SK-N-SH treated with all-trans-retinoic acid at 6 μM for 48 hours (cell line): ENCODE results near the gene PASD1.

Experiments used
- ATAC-seq: fragments of 200-7000 bp; cut with Tn5 transposase; 3 replicates; pipeline ENCODE4 v1.9.1; 2020; ENCODE audit warnings: mild to moderate bottlenecking, moderate library complexity
- ARNTL ChIP-seq: fragments of 450-650 bp; formaldehyde crosslinking; IDR thresholded peaks from 2 replicates; pipeline ENCODE4 v1.5.0; 2020; ENCODE audit warnings: low read depth, mild to moderate bottlenecking, moderate library complexity, borderline replicate concordance
- BACH2 ChIP-seq: fragments of 250-450 bp; sonication (Bioruptor Pico); IDR thresholded peaks from 2 replicates; pipeline ENCODE4 v1.9.0; 2021; ENCODE audit warnings: mild to moderate bottlenecking, borderline replicate concordance
- CSDC2 ChIP-seq: fragments of 250-450 bp; sonication (Bioruptor Pico); IDR thresholded peaks from 2 replicates; pipeline ENCODE4 v1.5.0; 2020; ENCODE audit warnings: mild to moderate bottlenecking, moderate library complexity
- ESRRG ChIP-seq: fragments of 250-450 bp; sonication (Bioruptor Pico); IDR thresholded peaks from 2 replicates; pipeline ENCODE4 v1.6.1; 2021; ENCODE audit warnings: mild to moderate bottlenecking
- GLIS3 ChIP-seq: fragments of 250-450 bp; sonication (Bioruptor Pico); IDR thresholded peaks from 2 replicates; pipeline ENCODE4 v1.5.0; 2020; ENCODE audit warnings: mild to moderate bottlenecking, moderate library complexity
- ISL1 ChIP-seq: fragments of 250-450 bp; sonication (Bioruptor Pico); IDR thresholded peaks from 2 replicates; pipeline ENCODE4 v2.1.2; 2022; ENCODE audit warnings: mild to moderate bottlenecking, moderate library complexity
- SNAI2 ChIP-seq: fragments of 250-450 bp; sonication (Bioruptor Pico); IDR thresholded peaks from 2 replicates; pipeline ENCODE4 v1.5.0; 2020; ENCODE audit warnings: mild to moderate bottlenecking, moderate library complexity
- TCF4 ChIP-seq: fragments of 250-450 bp; sonication (Bioruptor Pico); IDR thresholded peaks from 2 replicates; pipeline ENCODE4 v1.8.0; 2021; ENCODE audit warnings: mild to moderate bottlenecking, moderate library complexity, borderline replicate concordance
- TOX ChIP-seq: fragments of 250-450 bp; sonication (Bioruptor Pico); IDR thresholded peaks from 2 replicates; pipeline ENCODE4 v1.8.0; 2021; ENCODE audit warnings: mild to moderate bottlenecking, moderate library complexity, borderline replicate concordance
- TSHZ2 ChIP-seq: fragments of 250-450 bp; sonication (Bioruptor Pico); IDR thresholded peaks from 2 replicates; pipeline ENCODE4 v1.5.0; 2020; ENCODE audit warnings: mild to moderate bottlenecking, moderate library complexity
- ZC3H10 ChIP-seq: fragments of 250-450 bp; sonication (Bioruptor Pico); IDR thresholded peaks from 2 replicates; pipeline ENCODE4 v1.5.1; 2021; ENCODE audit warnings: mild to moderate bottlenecking, moderate library complexity
- ZFP30 ChIP-seq: fragments of 450-650 bp; formaldehyde crosslinking; IDR thresholded peaks from 2 replicates; pipeline ENCODE4 v1.5.0; 2022; ENCODE audit warnings: mild to moderate bottlenecking, moderate library complexity
- ZNF565 ChIP-seq: fragments of 450-650 bp; formaldehyde crosslinking; conservative IDR thresholded peaks from 2 replicates; pipeline ENCODE4 v1.5.0; 2020; ENCODE audit warnings: low read depth, mild to moderate bottlenecking, moderate library complexity
- ZNF70 ChIP-seq: fragments of 450-650 bp; formaldehyde crosslinking; IDR thresholded peaks from 2 replicates; pipeline ENCODE4 v1.5.0; 2020; ENCODE audit warnings: mild to moderate bottlenecking, moderate library complexity
- ZNF8 ChIP-seq: fragments of 450-650 bp; formaldehyde crosslinking; IDR thresholded peaks from 2 replicates; pipeline ENCODE4 v1.5.0; 2020; ENCODE audit warnings: mild to moderate bottlenecking, moderate library complexity
- TF ChIP-seq, protein P1 (sequence below): fragments of 250-450 bp; sonication (Bioruptor Pico); IDR thresholded peaks from 2 replicates; pipeline ENCODE4 v1.5.1; 2020; ENCODE audit warnings: low read depth, mild to moderate bottlenecking, moderate library complexity
- TF ChIP-seq, protein P2 (sequence below): fragments of 250-450 bp; sonication (Bioruptor Pico); IDR thresholded peaks from 2 replicates; pipeline ENCODE4 v1.5.1; 2021; ENCODE audit warnings: mild to moderate bottlenecking, moderate library complexity
- TF ChIP-seq, protein P3 (sequence below): fragments of 250-450 bp; sonication (Bioruptor Pico); IDR thresholded peaks from 2 replicates; pipeline ENCODE4 v1.8.0; 2021; ENCODE audit warnings: low read depth, mild to moderate bottlenecking, moderate library complexity, borderline replicate concordance

The PASD1 gene

GRCh38 chrX:151563449-151563848 lies at the start of gene PASD1:
Gene PASD1 (plus strand): TSS chrX:151563675. CDS start chrX:151601554, 37,879 bp downstream.
- TF ChIP-seq ARNTL (CRISPR knock-in tag): no peak
- no peak for TF ChIP-seq ZNF8 (CRISPR knock-in tag)
- no peak for TF ChIP-seq ESRRG
- no peak for TF ChIP-seq ZNF565
- no peak for TF ChIP-seq ZFP30 (CRISPR knock-in tag)
- TF ChIP-seq TSHZ2 (CRISPR knock-in tag): no peak
- no peak for TF ChIP-seq ZC3H10 (CRISPR knock-in tag)
- TF ChIP-seq ISL1 (CRISPR knock-in tag): no peak
- no peak for TF ChIP-seq SNAI2 (CRISPR knock-in tag)
- no peak for TF ChIP-seq TCF4 (CRISPR knock-in tag)
- TF ChIP-seq TOX (CRISPR knock-in tag): no peak
- TF ChIP-seq, protein P1, sequence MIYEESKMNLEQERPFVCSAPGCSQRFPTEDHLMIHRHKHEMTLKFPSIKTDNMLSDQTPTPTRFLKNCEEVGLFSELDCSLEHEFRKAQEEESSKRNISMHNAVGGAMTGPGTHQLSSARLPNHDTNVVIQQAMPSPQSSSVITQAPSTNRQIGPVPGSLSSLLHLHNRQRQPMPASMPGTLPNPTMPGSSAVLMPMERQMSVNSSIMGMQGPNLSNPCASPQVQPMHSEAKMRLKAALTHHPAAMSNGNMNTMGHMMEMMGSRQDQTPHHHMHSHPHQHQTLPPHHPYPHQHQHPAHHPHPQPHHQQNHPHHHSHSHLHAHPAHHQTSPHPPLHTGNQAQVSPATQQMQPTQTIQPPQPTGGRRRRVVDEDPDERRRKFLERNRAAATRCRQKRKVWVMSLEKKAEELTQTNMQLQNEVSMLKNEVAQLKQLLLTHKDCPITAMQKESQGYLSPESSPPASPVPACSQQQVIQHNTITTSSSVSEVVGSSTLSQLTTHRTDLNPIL (CRISPR knock-in tag): no peak
- TF ChIP-seq, protein P2, sequence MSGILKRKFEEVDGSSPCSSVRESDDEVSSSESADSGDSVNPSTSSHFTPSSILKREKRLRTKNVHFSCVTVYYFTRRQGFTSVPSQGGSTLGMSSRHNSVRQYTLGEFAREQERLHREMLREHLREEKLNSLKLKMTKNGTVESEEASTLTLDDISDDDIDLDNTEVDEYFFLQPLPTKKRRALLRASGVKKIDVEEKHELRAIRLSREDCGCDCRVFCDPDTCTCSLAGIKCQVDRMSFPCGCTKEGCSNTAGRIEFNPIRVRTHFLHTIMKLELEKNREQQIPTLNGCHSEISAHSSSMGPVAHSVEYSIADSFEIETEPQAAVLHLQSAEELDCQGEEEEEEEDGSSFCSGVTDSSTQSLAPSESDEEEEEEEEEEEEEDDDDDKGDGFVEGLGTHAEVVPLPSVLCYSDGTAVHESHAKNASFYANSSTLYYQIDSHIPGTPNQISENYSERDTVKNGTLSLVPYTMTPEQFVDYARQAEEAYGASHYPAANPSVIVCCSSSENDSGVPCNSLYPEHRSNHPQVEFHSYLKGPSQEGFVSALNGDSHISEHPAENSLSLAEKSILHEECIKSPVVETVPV: no peak
- no peak for TF ChIP-seq BACH2 (CRISPR knock-in tag)
- ATAC-seq: no peak

DNA sequence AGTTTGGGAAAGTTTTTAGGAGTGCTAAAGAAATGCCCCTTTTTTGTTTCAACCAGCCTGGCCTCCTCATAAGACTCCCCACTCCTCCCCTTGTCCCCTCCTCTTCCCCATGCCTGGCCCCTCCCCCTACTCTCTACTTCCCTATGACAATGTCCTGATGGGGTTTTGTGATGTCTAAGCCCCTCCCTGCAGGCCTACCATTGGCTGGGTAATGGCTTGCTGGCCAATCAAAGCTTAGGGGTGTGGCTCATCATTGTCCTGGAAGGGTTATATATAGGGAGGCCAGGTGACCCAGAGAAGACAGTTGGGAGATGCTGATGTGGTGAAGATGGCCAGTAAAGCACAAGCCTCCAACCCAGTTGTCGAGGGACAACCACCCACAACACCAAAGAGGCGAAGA lies 48.2 kb upstream of the PASD1 start:
- ATAC-seq: no peak
- TF ChIP-seq ARNTL (CRISPR knock-in tag) (no peak), ISL1 (CRISPR knock-in tag) (no peak), ZFP30 (CRISPR knock-in tag) (no peak), ESRRG (no peak), ZNF565 (no peak)
- TF ChIP-seq, protein P1 (CRISPR knock-in tag): no peak

- no peak for ATAC-seq
Observed at GRCh38 chrX:151516538-151517187, 46.8 kb upstream of the PASD1 start.

DNA sequence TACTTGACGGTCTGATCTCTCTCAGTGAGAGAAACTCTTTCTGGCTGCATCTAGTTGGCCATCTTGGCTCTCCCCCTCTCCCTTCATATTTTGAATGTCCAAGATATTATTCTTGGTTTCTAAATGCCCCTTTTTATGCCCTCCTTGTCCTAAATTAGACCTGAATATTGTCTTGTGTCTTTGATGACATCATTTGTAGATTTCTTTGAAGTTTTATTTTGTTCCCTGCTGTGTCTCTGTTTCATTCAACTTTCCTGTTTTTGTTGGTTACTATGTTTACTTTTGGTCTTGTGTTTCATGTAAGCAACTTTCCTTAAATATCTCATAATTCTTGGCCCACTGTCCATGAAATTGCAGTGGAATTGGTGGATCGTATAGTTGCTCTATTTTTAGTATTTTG lies 46.1 kb upstream of the PASD1 start:
- ATAC-seq: no peak
- TF ChIP-seq ARNTL (CRISPR knock-in tag): no peak
- TF ChIP-seq ESRRG: no peak
- TF ChIP-seq, protein P3, sequence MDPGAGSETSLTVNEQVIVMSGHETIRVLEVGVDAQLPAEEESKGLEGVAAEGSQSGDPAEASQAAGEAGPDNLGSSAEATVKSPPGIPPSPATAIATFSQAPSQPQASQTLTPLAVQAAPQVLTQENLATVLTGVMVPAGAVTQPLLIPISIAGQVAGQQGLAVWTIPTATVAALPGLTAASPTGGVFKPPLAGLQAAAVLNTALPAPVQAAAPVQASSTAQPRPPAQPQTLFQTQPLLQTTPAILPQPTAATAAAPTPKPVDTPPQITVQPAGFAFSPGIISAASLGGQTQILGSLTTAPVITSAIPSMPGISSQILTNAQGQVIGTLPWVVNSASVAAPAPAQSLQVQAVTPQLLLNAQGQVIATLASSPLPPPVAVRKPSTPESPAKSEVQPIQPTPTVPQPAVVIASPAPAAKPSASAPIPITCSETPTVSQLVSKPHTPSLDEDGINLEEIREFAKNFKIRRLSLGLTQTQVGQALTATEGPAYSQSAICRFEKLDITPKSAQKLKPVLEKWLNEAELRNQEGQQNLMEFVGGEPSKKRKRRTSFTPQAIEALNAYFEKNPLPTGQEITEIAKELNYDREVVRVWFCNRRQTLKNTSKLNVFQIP (CRISPR knock-in tag): no peak
- TF ChIP-seq TOX (CRISPR knock-in tag): no peak
- TF ChIP-seq ZC3H10 (CRISPR knock-in tag): no peak
- TF ChIP-seq, protein P2: no peak
- TF ChIP-seq ZNF70: no peak
- TF ChIP-seq ZNF565: no peak
- no peak for TF ChIP-seq ZNF8 (CRISPR knock-in tag)
- no peak for TF ChIP-seq CSDC2 (CRISPR knock-in tag)
- TF ChIP-seq GLIS3 (CRISPR knock-in tag): no peak
- TF ChIP-seq TSHZ2 (CRISPR knock-in tag): no peak
- no peak for TF ChIP-seq TCF4 (CRISPR knock-in tag)
- TF ChIP-seq, protein P1 (CRISPR knock-in tag): no peak
- TF ChIP-seq ISL1 (CRISPR knock-in tag): no peak

More at GRCh38 chrX:151516538-151517187, 46.8 kb upstream of the PASD1 start:
- TF ChIP-seq ISL1 (CRISPR knock-in tag): no peak
- no peak for TF ChIP-seq ZFP30 (CRISPR knock-in tag)
- TF ChIP-seq ZNF8 (CRISPR knock-in tag): no peak
- TF ChIP-seq, all 23 proteins: peak for 0
